WI38 (cell line): ENCODE measurements around the gene TGM4.

Source experiments
- H3K4me3 ChIP-seq: 2 replicates; pipeline ENCODE4 v1.5.1; 2011; ENCODE audit warnings: low read depth, mild to moderate bottlenecking, control low read depth, low read length
- TF ChIP-seq, protein P1 (sequence below): IDR thresholded peaks from 2 replicates; pipeline ENCODE4 v1.5.1; 2012; ENCODE audit warnings: low read depth, mild to moderate bottlenecking, control low read depth, low read length

TGM4 gene

GRCh38 chr3:44892689-44893088 lies 18.3 kb downstream of the TGM4 start:
- TF ChIP-seq, protein P1, sequence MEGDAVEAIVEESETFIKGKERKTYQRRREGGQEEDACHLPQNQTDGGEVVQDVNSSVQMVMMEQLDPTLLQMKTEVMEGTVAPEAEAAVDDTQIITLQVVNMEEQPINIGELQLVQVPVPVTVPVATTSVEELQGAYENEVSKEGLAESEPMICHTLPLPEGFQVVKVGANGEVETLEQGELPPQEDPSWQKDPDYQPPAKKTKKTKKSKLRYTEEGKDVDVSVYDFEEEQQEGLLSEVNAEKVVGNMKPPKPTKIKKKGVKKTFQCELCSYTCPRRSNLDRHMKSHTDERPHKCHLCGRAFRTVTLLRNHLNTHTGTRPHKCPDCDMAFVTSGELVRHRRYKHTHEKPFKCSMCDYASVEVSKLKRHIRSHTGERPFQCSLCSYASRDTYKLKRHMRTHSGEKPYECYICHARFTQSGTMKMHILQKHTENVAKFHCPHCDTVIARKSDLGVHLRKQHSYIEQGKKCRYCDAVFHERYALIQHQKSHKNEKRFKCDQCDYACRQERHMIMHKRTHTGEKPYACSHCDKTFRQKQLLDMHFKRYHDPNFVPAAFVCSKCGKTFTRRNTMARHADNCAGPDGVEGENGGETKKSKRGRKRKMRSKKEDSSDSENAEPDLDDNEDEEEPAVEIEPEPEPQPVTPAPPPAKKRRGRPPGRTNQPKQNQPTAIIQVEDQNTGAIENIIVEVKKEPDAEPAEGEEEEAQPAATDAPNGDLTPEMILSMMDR: no peak
- H3K4me3 ChIP-seq: no peak overlapping the region

DNA sequence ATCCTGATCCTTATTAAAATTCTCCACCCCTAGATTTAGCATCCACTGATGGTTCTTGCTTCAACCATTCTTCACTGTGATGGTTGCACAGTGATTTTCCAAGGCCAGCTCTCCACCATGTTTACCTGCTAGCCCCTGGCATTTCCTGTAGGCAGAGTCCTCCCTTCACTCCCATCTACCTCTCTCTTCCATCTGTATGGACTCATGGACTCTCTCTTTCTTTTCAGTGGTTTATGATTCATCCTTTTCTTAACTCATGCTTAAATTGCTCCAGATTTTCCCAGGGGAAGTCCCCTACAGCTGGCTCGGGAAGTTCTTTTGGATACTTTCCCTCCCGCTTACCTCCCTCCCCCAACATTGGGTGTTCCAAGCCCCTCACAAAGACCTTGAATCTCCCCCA lies 18.7 kb downstream of the TGM4 start:
- H3K4me3 ChIP-seq: no peak overlapping the region

GRCh38 chr3:44894485-44894884 lies 20.1 kb downstream of the TGM4 start:
- TF ChIP-seq, protein P1: no peak
- no peak overlapping the region for H3K4me3 ChIP-seq

More for the DNA sequence above, 18.7 kb downstream of the TGM4 start:
- TF ChIP-seq, protein P1: no peak

DNA sequence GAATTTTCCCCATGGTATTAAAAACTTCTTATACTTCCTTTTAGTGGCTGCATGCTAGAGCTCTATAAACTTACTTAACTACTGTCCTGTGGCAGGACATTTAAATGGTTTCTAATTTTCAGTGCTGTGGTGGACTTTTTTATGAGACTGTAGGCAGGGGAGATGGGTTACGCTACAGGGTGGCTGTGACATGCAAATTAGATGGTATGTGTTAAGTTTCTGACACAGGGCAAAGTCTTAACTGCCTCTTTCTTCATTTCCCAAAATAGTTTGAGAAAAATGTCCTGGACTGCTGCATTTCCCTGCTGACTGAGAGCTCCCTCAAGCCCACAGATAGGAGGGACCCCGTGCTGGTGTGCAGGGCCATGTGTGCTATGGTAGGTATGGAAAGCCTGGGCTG lies 22.0 kb downstream of the TGM4 start:
- no peak overlapping the region for H3K4me3 ChIP-seq
- TF ChIP-seq, protein P1: no peak

DNA sequence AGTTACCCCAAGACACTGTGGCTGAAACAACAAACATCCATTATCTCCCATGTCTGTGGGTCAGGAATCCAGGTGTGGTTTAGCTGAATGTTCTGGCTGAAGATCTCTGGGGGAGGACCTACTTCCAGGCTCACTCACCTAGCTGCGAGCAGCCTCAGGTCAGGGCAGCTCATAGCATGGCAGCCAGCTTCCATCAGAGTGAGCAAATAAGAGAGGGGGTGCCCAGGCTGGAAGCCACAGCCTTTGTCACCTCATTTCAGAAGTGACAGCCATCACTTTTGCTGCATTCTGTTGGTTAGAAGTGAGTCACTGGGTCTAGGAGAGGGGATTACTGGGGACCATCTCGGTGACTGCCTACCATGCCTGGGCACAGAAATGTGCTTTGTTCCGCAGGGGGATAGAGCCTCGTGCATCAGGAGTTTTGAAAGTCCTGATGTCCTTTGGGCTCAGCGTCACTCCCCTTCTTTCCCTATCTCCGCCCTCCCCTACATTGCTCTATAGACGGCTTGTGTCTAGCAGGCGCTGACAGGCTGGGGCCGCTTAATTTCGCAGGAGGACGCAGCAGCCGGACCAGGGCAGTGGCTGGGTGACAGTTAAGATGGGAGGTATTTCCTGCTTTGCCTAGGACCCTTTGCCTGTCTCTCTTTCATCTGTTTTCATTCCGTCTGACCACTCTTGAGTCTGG lies 25.4 kb downstream of the TGM4 start:
- H3K4me3 ChIP-seq: no peak overlapping the region
- TF ChIP-seq, protein P1: no peak

- H3K4me3 ChIP-seq: no peak overlapping the region
- TF ChIP-seq, protein P1: no peak
These were observed 28.2 kb downstream of the TGM4 start for GRCh38 chr3:44902628-44903027.

DNA sequence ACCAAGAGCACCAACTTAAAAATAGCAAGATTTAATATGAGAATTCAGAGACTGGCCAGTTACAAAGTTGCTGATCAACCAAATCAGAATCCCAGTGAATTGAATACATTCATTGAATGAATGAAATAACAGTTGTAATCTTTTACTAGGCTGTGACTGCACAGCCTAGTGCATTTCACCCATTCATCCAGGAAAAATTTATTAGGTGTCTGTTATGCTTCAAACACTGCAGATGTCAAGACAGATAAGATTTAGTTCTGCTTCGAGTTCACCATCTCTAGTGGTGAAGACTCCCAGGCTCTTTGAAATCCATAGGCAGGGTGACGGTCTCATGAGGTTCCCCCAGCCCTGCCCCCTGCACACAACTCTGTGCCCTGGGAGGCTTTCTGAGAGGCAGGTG lies 28.9 kb downstream of the TGM4 start:
- TF ChIP-seq, protein P1: no peak
- no peak overlapping the region for H3K4me3 ChIP-seq
